HEK293 (cell line): ENCODE measurements around the gene FGD4.

Experiments
- GLI4 ChIP-seq: fragments of 450-650 bp; formaldehyde crosslinking; IDR thresholded peaks from 2 replicates; pipeline ENCODE4 v1.5.1; 2016; ENCODE audit warnings: missing biosample characterization, missing genetic modification characterization
- OVOL3 ChIP-seq: fragments of 450-650 bp; formaldehyde crosslinking; IDR thresholded peaks from 2 replicates; pipeline ENCODE4 v1.5.1; 2016; ENCODE audit warnings: missing biosample characterization, missing genetic modification characterization
- SP2 ChIP-seq: fragments of 450-650 bp; formaldehyde crosslinking; IDR thresholded peaks from 2 replicates; pipeline ENCODE4 v1.5.1; 2016; ENCODE audit warnings: missing biosample characterization, missing genetic modification characterization
- YY1 ChIP-seq: fragments of 450-650 bp; formaldehyde crosslinking; IDR thresholded peaks from 2 replicates; pipeline ENCODE4 v1.5.1; 2018; ENCODE audit warnings: missing biosample characterization, missing genetic modification characterization
- ZNF266 ChIP-seq: fragments of 450-650 bp; formaldehyde crosslinking; IDR thresholded peaks from 2 replicates; pipeline ENCODE4 v1.5.1; 2016; ENCODE audit warnings: missing biosample characterization, missing genetic modification characterization, low read depth
- ZNF324 ChIP-seq: fragments of 450-650 bp; formaldehyde crosslinking; IDR thresholded peaks from 2 replicates; pipeline ENCODE4 v1.5.1; 2016; ENCODE audit warnings: missing biosample characterization, missing genetic modification characterization
- ZNF660 ChIP-seq: fragments of 450-650 bp; IDR thresholded peaks from 2 replicates; pipeline ENCODE4 v1.5.1; 2018; ENCODE audit warnings: missing biosample characterization, mild to moderate bottlenecking, missing genetic modification characterization
- TF ChIP-seq, protein P1 (sequence below): fragments of 450-650 bp; formaldehyde crosslinking; IDR thresholded peaks from 2 replicates; pipeline ENCODE4 v1.5.1; 2016; ENCODE audit warnings: missing biosample characterization, missing genetic modification characterization
- TF ChIP-seq, protein P2 (sequence below): fragments of 450-650 bp; formaldehyde crosslinking; IDR thresholded peaks from 2 replicates; pipeline ENCODE4 v1.5.1; 2016; ENCODE audit warnings: missing biosample characterization, missing genetic modification characterization

DNA sequence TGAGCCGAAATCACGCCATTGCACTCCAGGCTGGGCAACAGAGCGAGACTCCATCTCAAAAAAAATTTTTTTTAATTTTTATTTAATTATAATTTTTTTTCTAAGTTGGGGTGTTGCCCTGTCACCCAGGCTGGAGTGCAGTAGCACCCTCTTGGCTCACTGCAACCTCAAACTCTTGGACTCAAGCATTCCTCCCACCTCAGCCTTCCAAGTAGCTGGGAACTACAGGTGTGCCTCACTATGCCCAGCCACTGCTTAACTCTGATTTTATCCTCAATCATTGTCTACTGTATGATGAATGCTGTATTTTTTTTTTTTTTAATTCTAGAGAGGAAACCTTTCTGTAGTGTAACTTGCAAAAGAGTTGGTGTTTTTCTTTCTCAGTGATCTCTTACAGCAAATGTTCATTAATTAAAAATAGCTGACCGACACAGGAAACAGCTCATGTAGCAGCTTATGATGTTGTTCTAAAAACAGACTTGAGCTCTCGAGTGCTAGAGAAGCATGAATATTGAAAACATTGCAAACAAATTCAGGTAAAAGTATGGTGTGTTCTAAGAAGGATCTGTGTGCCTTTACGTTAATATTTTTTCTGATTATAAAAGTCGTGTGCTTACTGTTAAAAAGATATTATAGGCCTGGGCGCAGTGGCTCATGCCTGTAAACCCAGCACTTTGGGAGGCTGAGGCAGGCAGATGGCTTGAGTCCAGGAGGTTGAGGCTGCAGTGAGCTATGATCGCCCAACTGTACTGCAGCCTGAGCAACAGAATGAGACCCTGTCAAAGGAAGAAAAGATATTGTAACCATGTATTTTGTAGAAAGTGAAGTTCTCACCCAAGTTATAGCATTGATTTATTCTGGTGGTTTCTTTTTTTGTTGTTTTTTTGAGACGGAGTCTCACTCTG lies 68.9 kb downstream of the FGD4 start:
- TF ChIP-seq, protein P1, sequence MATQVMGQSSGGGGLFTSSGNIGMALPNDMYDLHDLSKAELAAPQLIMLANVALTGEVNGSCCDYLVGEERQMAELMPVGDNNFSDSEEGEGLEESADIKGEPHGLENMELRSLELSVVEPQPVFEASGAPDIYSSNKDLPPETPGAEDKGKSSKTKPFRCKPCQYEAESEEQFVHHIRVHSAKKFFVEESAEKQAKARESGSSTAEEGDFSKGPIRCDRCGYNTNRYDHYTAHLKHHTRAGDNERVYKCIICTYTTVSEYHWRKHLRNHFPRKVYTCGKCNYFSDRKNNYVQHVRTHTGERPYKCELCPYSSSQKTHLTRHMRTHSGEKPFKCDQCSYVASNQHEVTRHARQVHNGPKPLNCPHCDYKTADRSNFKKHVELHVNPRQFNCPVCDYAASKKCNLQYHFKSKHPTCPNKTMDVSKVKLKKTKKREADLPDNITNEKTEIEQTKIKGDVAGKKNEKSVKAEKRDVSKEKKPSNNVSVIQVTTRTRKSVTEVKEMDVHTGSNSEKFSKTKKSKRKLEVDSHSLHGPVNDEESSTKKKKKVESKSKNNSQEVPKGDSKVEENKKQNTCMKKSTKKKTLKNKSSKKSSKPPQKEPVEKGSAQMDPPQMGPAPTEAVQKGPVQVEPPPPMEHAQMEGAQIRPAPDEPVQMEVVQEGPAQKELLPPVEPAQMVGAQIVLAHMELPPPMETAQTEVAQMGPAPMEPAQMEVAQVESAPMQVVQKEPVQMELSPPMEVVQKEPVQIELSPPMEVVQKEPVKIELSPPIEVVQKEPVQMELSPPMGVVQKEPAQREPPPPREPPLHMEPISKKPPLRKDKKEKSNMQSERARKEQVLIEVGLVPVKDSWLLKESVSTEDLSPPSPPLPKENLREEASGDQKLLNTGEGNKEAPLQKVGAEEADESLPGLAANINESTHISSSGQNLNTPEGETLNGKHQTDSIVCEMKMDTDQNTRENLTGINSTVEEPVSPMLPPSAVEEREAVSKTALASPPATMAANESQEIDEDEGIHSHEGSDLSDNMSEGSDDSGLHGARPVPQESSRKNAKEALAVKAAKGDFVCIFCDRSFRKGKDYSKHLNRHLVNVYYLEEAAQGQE (tag by site-specific recombination), result no peak
- TF ChIP-seq SP2 (tag by site-specific recombination), result no peak
- no peak for TF ChIP-seq GLI4
- no peak for TF ChIP-seq ZNF266 (tag by site-specific recombination)
- TF ChIP-seq ZNF324 (tag by site-specific recombination), result no peak
- TF ChIP-seq YY1, result no peak
- TF ChIP-seq, protein P2, sequence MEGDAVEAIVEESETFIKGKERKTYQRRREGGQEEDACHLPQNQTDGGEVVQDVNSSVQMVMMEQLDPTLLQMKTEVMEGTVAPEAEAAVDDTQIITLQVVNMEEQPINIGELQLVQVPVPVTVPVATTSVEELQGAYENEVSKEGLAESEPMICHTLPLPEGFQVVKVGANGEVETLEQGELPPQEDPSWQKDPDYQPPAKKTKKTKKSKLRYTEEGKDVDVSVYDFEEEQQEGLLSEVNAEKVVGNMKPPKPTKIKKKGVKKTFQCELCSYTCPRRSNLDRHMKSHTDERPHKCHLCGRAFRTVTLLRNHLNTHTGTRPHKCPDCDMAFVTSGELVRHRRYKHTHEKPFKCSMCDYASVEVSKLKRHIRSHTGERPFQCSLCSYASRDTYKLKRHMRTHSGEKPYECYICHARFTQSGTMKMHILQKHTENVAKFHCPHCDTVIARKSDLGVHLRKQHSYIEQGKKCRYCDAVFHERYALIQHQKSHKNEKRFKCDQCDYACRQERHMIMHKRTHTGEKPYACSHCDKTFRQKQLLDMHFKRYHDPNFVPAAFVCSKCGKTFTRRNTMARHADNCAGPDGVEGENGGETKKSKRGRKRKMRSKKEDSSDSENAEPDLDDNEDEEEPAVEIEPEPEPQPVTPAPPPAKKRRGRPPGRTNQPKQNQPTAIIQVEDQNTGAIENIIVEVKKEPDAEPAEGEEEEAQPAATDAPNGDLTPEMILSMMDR (tag by site-specific recombination), result no peak
- no peak for TF ChIP-seq ZNF660 (tag by site-specific recombination)
- no peak for TF ChIP-seq OVOL3 (tag by site-specific recombination)
